Fibroblast of lung (primary cell): ENCODE results near the gene EDNRA. TPM values are rescaled to one million over a fixed set of nuclear protein-coding genes. Genes with fewer than 3 reads are reported as not detected.

Source experiments
- DNase-seq, 2 donors: peaks; one replicate each; pipeline versions ENCODE4 v3.0.0 to v3.0.0-alpha.2; 2010; ENCODE audit warnings: low read depth in 2 of 2
- H2AFZ ChIP-seq: 2 replicates; pipeline ENCODE4 v1.5.1; 2012; ENCODE audit warnings: low read length, control low read depth, inconsistent platforms
- H3K27ac ChIP-seq: 2 replicates; pipeline ENCODE4 v1.5.1; 2011; ENCODE audit warnings: low read length, control low read depth; ENCODE audit not compliant: insufficient read depth
- H3K27me3 ChIP-seq: 2 replicates; pipeline ENCODE4 v1.5.1; 2011; ENCODE audit warnings: mild to moderate bottlenecking, low read length; ENCODE audit not compliant: control insufficient read depth, insufficient read depth
- H3K36me3 ChIP-seq: 2 replicates; pipeline ENCODE4 v1.5.1; 2011; ENCODE audit warnings: low read length; ENCODE audit not compliant: control insufficient read depth, insufficient read depth
- H3K4me1 ChIP-seq: 2 replicates; pipeline ENCODE4 v1.5.1; 2011; ENCODE audit warnings: low read length; ENCODE audit not compliant: control insufficient read depth, insufficient read depth; ENCODE audit errors: extremely low read depth
- H3K4me2 ChIP-seq: 2 replicates; pipeline ENCODE4 v1.5.1; 2011; ENCODE audit warnings: low read length, control low read depth; ENCODE audit not compliant: insufficient read depth; ENCODE audit errors: extremely low read depth
- H3K4me3 ChIP-seq, 4 experiments: fragments of 200-600 bp in 1 of 4; sonication (generic) in 1 of 4; replicated peaks in 1 of 4; 2 replicates each; pipeline ENCODE4 v1.5.1; 2011 to 2016; ENCODE audit warnings: low read length in 4 of 4, low read depth in 3 of 4, mild to moderate bottlenecking in 3 of 4, control low read depth in 2 of 4, inconsistent platforms in 1 of 4, mixed read lengths in 1 of 4; ENCODE audit not compliant: insufficient read depth in 1 of 4; ENCODE audit errors: control extremely low read depth in 1 of 4
- H3K79me2 ChIP-seq: 2 replicates; pipeline ENCODE4 v1.5.1; 2012; ENCODE audit warnings: mild to moderate bottlenecking, low read length, inconsistent platforms; ENCODE audit not compliant: control insufficient read depth, insufficient read depth
- H3K9ac ChIP-seq: 2 replicates; pipeline ENCODE4 v1.5.1; 2011; ENCODE audit warnings: mild to moderate bottlenecking, low read length, control low read depth; ENCODE audit not compliant: insufficient read depth
- H3K9me3 ChIP-seq: 2 replicates; pipeline ENCODE4 v1.5.1; 2012; ENCODE audit warnings: low read depth, low read length; ENCODE audit not compliant: control insufficient read depth, insufficient read depth
- H4K20me1 ChIP-seq: 2 replicates; pipeline ENCODE4 v1.5.1; 2011; ENCODE audit warnings: low read length; ENCODE audit not compliant: control insufficient read depth, insufficient read depth; ENCODE audit errors: extremely low read depth
- CTCF ChIP-seq, 2 donors: IDR thresholded peaks in 1 of 2; conservative IDR thresholded peaks in 1 of 2; 1 replicate in 1 of 2; 2 replicates in 1 of 2; pipeline ENCODE4 v1.5.1; 2011 to 2012; ENCODE audit warnings: low read length in 2 of 2, control low read depth in 1 of 2, inconsistent platforms in 1 of 2, low read depth in 1 of 2, mild to moderate bottlenecking in 1 of 2
- EZH2 ChIP-seq: IDR thresholded peaks from 2 replicates; pipeline ENCODE4 v1.5.1; 2012; ENCODE audit warnings: low read length, control low read depth, mild to moderate bottlenecking; ENCODE audit errors: missing control alignments
- polyA plus RNA-seq, 2 donors: library from polyadenylated mRNA; depleted of rRNA in 1 of 2; stranded (reverse) in 1 of 2; unstranded in 1 of 2; fragments of >200 nt; gene quantifications; 2 replicates each; pipeline ENCODE4 v1.2.1, GENCODE V29; 2011 to 2012; ENCODE audit warnings: missing spikeins in 1 of 2
- total RNA-seq: library from RNA; depleted of rRNA; stranded (reverse); fragments of >200 nt; gene quantifications from 2 replicates; pipeline ENCODE4 v1.2.1, GENCODE V29; 2014

The EDNRA gene
- total and polyA plus RNA-seq, 2 donors (not counting 1 experiment from before 2014, with no cell fraction given): 2.0 to 9.5 TPM

GRCh38 chr4:147477439-147477838 lies 3.5 kb upstream of the EDNRA start:
- H3K9me3 ChIP-seq: no peaks in the 10 kb centered on the region
- H3K36me3 ChIP-seq: no peaks in the 10 kb centered on the region
- no peak overlapping the region for H3K27ac ChIP-seq
- H3K4me1 ChIP-seq: peaks cover 7% of the 10 kb centered on the region
- peaks cover 2% of the 10 kb centered on the region for H3K27me3 ChIP-seq
- H3K9ac ChIP-seq: no peak overlapping the region
- H3K79me2 ChIP-seq: no peaks in the 10 kb centered on the region
- H4K20me1 ChIP-seq: no peaks in the 10 kb centered on the region
- H2AFZ ChIP-seq: no peak overlapping the region
- H3K4me2 ChIP-seq: no peak overlapping the region
- TF ChIP-seq EZH2 (no peak), CTCF (conservative IDR thresholded peaks at IDR 0.05 in 1 of 2, IDR thresholded peaks at IDR 0.05 in 1 of 2; ENCODE audit: low read depth in 1 of 2, low read length in 2 of 2) (no peak)
- H3K4me3 ChIP-seq: no peak overlapping the region
- DNase-seq: no peak

- no peak for TF ChIP-seq EZH2
- no peak for TF ChIP-seq CTCF (conservative IDR thresholded peaks at IDR 0.05 in 1 of 2, IDR thresholded peaks at IDR 0.05 in 1 of 2; ENCODE audit: low read depth in 1 of 2, low read length in 2 of 2)
- H3K36me3 ChIP-seq: no peaks in the 10 kb centered on the region
Measured at GRCh38 chr4:147479376-147479775, 1.5 kb upstream of the EDNRA start.

GRCh38 chr4:147479786-147480185 lies 1.1 kb upstream of the EDNRA start:
- Histone ChIP-seq H3K36me3 (no peaks in the 10 kb centered on the region), H3K4me2 (no peak overlapping the region), H4K20me1 (no peaks in the 10 kb centered on the region), H3K9ac (no peak overlapping the region), H3K4me3 (no peak overlapping the region), H2AFZ (no peak overlapping the region), H3K79me2 (no peaks in the 10 kb centered on the region), H3K27me3 (peaks cover 2% of the 10 kb centered on the region), H3K9me3 (no peaks in the 10 kb centered on the region), H3K4me1 (peaks cover 11% of the 10 kb centered on the region), H3K27ac (no peak overlapping the region)
- peak; percentile 85 to 88 for DNase-seq
- TF ChIP-seq CTCF (conservative IDR thresholded peaks at IDR 0.05 in 1 of 2, IDR thresholded peaks at IDR 0.05 in 1 of 2; ENCODE audit: low read depth in 1 of 2, low read length in 2 of 2) (no peak), EZH2 (no peak)

More at GRCh38 chr4:147479376-147479775, 1.5 kb upstream of the EDNRA start:
- peaks cover 2% of the 10 kb centered on the region for H3K27me3 ChIP-seq
- no peak overlapping the region for H3K4me3 ChIP-seq
- H4K20me1 ChIP-seq: no peaks in the 10 kb centered on the region
- no peak overlapping the region for H3K9ac ChIP-seq
- H3K79me2 ChIP-seq: no peaks in the 10 kb centered on the region
- no peak overlapping the region for H3K4me2 ChIP-seq
- H3K4me1 ChIP-seq: peaks cover 11% of the 10 kb centered on the region
- no peak overlapping the region for H3K27ac ChIP-seq
- H2AFZ ChIP-seq: no peak overlapping the region
- peak in 1 of 2 donors; percentile 55 for DNase-seq
- no peaks in the 10 kb centered on the region for H3K9me3 ChIP-seq
